ENCODE measurements around the gene UMPS. TPM values are rescaled to one million over a fixed set of nuclear protein-coding genes. Genes with fewer than 3 reads are reported as not detected.

UMPS gene
- polyA plus RNA-seq, 1 donor (not counting 4 experiments of a cell fraction or from before 2014, with no cell fraction given) = 53.7 TPM

DNA sequence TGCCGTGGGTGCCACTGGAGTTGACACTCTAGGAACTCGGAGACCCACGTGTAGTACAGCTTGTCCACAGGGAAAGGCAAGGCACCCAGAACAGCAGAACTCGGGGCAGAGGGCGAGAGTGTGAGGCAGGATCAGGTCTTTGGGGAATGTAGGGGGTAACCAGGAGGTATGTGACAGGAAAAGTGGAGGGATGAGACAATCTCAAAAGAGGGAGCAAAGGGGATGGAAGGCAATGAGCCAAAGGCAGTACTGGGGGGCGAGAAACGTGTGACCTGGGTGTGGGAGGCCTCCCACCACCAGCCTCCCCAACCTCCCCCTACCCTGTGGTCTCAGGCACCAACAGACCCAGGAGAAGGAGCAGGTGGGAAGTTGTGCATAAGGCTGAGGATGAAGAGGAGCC is 48.9 kb downstream of the UMPS start:
- no peaks in the 10 kb centered on the region for H3K9me3 ChIP-seq (ENCODE audit: control insufficient read depth, low read depth, low read length)
- H4K20me1 ChIP-seq (ENCODE audit: control insufficient read depth, extremely low read depth, insufficient read depth, low read length) = peaks cover 2% of the 10 kb centered on the region
- no peaks in the 10 kb centered on the region for H3K79me2 ChIP-seq (ENCODE audit: control insufficient read depth, insufficient read depth, low read length)
- no peak for DNase-seq (ENCODE audit: low read depth, low spot score)
- peaks cover 10 to 27% of the 10 kb centered on the region in 2 experiments for H3K36me3 ChIP-seq (ENCODE audit: control insufficient read depth in 2 of 2, extremely low read depth in 1 of 2, insufficient read depth in 2 of 2, low read length in 2 of 2)
- no peak overlapping the region for H3K4me3 ChIP-seq (ENCODE audit: control insufficient read depth in 2 of 3, extremely low read depth in 1 of 3, insufficient read depth in 2 of 3, low read depth in 1 of 3, low read length in 3 of 3)
- no peak overlapping the region for H3K9ac ChIP-seq (ENCODE audit: control insufficient read depth, extremely low read depth, insufficient read depth, low read length)
- no peak overlapping the region for H2AFZ ChIP-seq (ENCODE audit: control insufficient read depth, low read length)
- no peak overlapping the region for H3K27ac ChIP-seq (ENCODE audit: control insufficient read depth, insufficient read depth, low read length)
- H3K4me1 ChIP-seq (ENCODE audit: control insufficient read depth, extremely low read depth, insufficient read depth, low read length) = peaks cover 35% of the 10 kb centered on the region
- FAIRE-seq = no peak
- TF ChIP-seq EZH2 (IDR thresholded peaks at IDR 0.05; ENCODE audit: low read length) = no peak
- TF ChIP-seq, protein P1, sequence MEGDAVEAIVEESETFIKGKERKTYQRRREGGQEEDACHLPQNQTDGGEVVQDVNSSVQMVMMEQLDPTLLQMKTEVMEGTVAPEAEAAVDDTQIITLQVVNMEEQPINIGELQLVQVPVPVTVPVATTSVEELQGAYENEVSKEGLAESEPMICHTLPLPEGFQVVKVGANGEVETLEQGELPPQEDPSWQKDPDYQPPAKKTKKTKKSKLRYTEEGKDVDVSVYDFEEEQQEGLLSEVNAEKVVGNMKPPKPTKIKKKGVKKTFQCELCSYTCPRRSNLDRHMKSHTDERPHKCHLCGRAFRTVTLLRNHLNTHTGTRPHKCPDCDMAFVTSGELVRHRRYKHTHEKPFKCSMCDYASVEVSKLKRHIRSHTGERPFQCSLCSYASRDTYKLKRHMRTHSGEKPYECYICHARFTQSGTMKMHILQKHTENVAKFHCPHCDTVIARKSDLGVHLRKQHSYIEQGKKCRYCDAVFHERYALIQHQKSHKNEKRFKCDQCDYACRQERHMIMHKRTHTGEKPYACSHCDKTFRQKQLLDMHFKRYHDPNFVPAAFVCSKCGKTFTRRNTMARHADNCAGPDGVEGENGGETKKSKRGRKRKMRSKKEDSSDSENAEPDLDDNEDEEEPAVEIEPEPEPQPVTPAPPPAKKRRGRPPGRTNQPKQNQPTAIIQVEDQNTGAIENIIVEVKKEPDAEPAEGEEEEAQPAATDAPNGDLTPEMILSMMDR (optimal IDR thresholded peaks at IDR 0.05 in 1 of 3, IDR thresholded peaks at IDR 0.05 in 1 of 3, conservative IDR thresholded peaks at IDR 0.05 in 1 of 3; ENCODE audit: extremely low read depth in 1 of 3, insufficient read depth in 2 of 3, low read length in 3 of 3) = no peak
- dilution Hi-C loops (cut with MboI; ENCODE audit: extremely low pct_ligation_motif_present, low sequenced_read_pairs) = no loop called here
- H3K9me1 ChIP-seq (ENCODE audit: control insufficient read depth, extremely low read depth, insufficient read depth, low read length) = peaks cover 4% of the 10 kb centered on the region
- no peaks in the 10 kb centered on the region for H3K27me3 ChIP-seq (ENCODE audit: control insufficient read depth, extremely low read depth, insufficient read depth, low read length)
- no peak overlapping the region for H3K4me2 ChIP-seq (ENCODE audit: control insufficient read depth, extremely low read depth, insufficient read depth, low read depth, low read length)

DNA sequence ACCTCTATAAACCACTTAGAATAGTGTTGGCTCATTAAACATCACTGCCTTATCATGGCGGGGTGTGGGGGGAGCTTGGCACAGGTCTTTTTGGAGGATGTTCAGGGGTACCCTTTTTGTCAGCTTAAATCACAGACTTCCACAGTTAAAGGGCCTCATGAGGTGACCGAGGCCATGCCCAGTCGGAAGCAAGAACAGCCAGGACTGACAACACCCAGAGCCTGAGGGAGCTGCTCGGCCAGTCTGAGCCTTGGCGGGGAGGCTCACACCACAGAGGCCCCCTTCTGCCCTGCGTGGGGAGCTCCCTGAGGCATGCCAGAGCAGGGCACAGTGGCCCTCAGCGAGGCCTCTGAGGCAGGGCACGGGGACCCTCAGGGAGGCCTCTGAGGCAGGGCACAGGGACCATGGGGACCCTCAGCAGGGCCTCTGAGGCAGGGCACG is 49.5 kb downstream of the UMPS start:
- H3K36me3 ChIP-seq (ENCODE audit: control insufficient read depth in 2 of 2, extremely low read depth in 1 of 2, insufficient read depth in 2 of 2, low read length in 2 of 2) = peaks cover 13 to 23% of the 10 kb centered on the region in 2 experiments
- DNase-seq (ENCODE audit: low read depth, low spot score) (no peak), FAIRE-seq (no peak)
- no peaks in the 10 kb centered on the region for H3K27me3 ChIP-seq (ENCODE audit: control insufficient read depth, extremely low read depth, insufficient read depth, low read length)
- H3K4me1 ChIP-seq (ENCODE audit: control insufficient read depth, extremely low read depth, insufficient read depth, low read length) = peaks cover 29% of the 10 kb centered on the region
- H3K9me1 ChIP-seq (ENCODE audit: control insufficient read depth, extremely low read depth, insufficient read depth, low read length) = peaks cover 4% of the 10 kb centered on the region
- H3K27ac ChIP-seq (ENCODE audit: control insufficient read depth, insufficient read depth, low read length) = no peak overlapping the region
- H3K4me3 ChIP-seq (ENCODE audit: control insufficient read depth in 2 of 3, extremely low read depth in 1 of 3, insufficient read depth in 2 of 3, low read depth in 1 of 3, low read length in 3 of 3) = no peak overlapping the region
- dilution Hi-C loops (cut with MboI; ENCODE audit: extremely low pct_ligation_motif_present, low sequenced_read_pairs) = no loop called here
- H3K9me3 ChIP-seq (ENCODE audit: control insufficient read depth, low read depth, low read length) = no peaks in the 10 kb centered on the region
- H4K20me1 ChIP-seq (ENCODE audit: control insufficient read depth, extremely low read depth, insufficient read depth, low read length) = peaks cover 2% of the 10 kb centered on the region
- no peak overlapping the region for H3K4me2 ChIP-seq (ENCODE audit: control insufficient read depth, extremely low read depth, insufficient read depth, low read depth, low read length)
- no peak overlapping the region for H3K9ac ChIP-seq (ENCODE audit: control insufficient read depth, extremely low read depth, insufficient read depth, low read length)
- no peaks in the 10 kb centered on the region for H3K79me2 ChIP-seq (ENCODE audit: control insufficient read depth, insufficient read depth, low read length)
- TF ChIP-seq, protein P1 (optimal IDR thresholded peaks at IDR 0.05 in 1 of 3, IDR thresholded peaks at IDR 0.05 in 1 of 3, conservative IDR thresholded peaks at IDR 0.05 in 1 of 3; ENCODE audit: extremely low read depth in 1 of 3, insufficient read depth in 2 of 3, low read length in 3 of 3) = no peak
- no peak for TF ChIP-seq EZH2 (IDR thresholded peaks at IDR 0.05; ENCODE audit: low read length)
- H2AFZ ChIP-seq (ENCODE audit: control insufficient read depth, low read length) = no peak overlapping the region
